ENCODE measurements around the gene LRRC2.
A peak's percentile ranks its signal among the peaks of the same experiment; 100 is the strongest.
"Not testable (repeated sequence)": the region's sequence is repeated elsewhere in the genome, so short reads cannot be mapped to it uniquely, and the experiment has no call there.

Gene LRRC2

DNA sequence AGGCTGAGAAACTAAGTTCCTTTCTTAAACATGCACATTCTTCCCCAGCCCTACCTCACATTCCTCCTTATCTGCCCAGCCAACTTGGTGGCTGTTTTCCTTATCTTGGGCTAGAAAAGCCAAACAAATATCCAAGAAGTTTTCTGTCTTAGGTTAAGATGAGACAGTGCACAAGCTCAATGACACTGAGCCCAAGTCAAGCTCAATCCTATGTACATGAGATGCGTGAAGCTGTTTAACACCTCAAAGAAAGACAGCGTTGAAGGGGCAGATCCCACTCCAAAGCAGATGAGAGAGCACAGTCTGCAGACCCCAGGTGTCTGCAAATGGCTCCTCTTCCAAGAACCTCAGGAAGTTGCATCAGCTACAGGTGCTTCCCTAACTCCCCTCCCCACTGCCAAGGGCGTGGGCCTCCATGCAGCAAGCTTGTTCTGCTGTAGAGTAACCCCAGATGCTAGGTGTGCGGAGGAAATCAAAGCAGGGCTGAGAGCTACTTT lies 16.6 kb downstream of the LRRC2 start:
- TF ChIP-seq, protein P1, sequence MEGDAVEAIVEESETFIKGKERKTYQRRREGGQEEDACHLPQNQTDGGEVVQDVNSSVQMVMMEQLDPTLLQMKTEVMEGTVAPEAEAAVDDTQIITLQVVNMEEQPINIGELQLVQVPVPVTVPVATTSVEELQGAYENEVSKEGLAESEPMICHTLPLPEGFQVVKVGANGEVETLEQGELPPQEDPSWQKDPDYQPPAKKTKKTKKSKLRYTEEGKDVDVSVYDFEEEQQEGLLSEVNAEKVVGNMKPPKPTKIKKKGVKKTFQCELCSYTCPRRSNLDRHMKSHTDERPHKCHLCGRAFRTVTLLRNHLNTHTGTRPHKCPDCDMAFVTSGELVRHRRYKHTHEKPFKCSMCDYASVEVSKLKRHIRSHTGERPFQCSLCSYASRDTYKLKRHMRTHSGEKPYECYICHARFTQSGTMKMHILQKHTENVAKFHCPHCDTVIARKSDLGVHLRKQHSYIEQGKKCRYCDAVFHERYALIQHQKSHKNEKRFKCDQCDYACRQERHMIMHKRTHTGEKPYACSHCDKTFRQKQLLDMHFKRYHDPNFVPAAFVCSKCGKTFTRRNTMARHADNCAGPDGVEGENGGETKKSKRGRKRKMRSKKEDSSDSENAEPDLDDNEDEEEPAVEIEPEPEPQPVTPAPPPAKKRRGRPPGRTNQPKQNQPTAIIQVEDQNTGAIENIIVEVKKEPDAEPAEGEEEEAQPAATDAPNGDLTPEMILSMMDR (IDR thresholded peaks at IDR 0.05; ENCODE audit: low read depth, low read length), result no peak
- no peak for DNase-seq (ENCODE audit: low read depth in 2 of 2)
- no peak overlapping the region for H3K4me3 ChIP-seq (replicated peaks in 1 of 2; ENCODE audit: low read depth in 2 of 2, low read length in 2 of 2)

DNA sequence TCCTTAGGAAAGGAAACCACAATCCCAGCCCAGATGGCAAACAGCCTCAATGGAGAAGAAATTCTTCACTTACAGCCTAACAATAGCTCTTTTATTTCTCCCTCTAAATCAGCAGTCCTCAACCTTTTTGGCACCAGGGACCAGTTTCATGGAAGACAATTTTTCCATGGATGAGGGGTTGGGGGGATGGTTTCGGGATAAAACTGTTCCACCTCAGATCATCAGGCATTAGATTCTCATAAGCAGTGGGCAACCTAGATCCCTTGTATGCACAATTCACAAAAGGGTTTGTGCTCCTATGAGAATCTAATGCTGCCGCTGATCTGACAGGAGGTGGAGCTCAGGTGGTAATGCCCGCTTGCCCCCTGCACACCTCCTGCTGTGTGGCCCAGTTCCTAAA lies 17.5 kb downstream of the LRRC2 start:
- not testable (repeated sequence) for H3K4me3 ChIP-seq (replicated peaks in 1 of 2; ENCODE audit: low read depth in 2 of 2, low read length in 2 of 2); DNase-seq (ENCODE audit: low read depth in 2 of 2)

DNA sequence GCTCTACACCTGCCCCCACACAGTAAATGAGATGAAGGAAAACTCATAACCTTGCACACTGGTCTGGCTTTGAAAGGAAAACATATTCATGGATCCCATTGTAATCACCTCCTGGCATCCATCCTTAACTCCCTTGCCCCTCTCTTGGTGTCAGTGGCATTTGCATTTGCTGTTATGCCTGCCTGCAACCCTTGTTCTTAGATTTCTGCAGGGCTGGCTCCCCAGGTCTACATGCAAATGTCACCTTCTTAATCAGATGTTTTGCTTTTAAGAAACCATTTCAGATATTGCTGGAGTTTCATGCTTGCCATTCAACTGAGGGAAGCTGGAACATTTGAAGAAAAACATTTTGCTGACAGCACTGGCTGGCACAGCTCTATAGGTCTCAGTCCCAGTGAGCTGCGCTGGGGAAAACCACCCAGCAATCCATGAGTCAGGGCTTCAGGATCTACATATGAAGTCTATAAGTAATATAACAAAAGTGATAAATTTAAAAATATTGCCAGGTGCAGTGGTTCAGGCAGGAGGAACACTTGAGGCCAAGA lies 19.1 kb downstream of the LRRC2 start:
- TF ChIP-seq, protein P1 (IDR thresholded peaks at IDR 0.05; ENCODE audit: low read depth, low read length), result no peak
- no peak overlapping the region for H3K4me3 ChIP-seq (replicated peaks in 1 of 2; ENCODE audit: low read depth in 2 of 2, low read length in 2 of 2)
- DNase-seq (ENCODE audit: low read depth in 2 of 2), result no peak

DNA sequence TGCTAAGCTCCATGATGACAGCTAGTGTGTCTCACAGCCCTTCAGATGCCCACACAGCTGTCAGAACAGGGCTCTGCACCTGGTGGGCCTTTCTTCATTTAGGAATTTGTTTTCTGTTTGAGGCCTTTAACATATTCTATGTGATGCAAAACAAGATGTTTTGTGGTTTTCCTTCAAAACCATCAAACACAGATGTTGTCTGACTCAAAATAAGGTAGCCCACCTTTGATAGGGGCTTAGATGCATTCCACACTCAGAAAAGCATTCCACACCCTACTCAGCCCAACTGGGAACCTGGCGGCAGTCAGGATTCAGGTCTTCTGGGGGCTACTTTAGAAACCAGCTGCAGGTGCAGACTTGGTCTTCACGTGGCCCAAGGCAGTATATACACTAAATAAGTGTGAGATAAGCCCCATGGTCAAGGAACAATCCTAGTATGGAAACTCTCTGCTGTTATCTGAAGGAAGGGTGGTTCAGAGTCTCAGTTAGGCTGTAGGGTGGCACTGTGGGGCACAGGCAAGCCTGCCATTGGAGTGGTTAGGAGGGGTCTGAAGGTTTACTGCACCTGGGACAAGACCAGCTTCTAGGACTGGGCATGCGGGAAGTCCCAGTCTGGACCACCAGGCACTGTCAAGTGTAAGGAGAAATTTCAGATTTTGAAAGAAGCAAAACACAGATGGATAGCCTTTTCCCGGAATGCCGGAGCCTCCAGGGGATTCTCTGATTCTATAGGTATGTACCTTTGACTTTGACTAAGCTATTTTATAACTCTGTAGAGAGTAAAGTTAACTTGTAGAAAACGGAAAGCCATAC lies 20.1 kb downstream of the LRRC2 start:
- H3K4me3 ChIP-seq (replicated peaks in 1 of 2; ENCODE audit: low read depth in 2 of 2, low read length in 2 of 2), result no peak overlapping the region
- no peak for DNase-seq (ENCODE audit: low read depth in 2 of 2)
- TF ChIP-seq, protein P1 (IDR thresholded peaks at IDR 0.05; ENCODE audit: low read depth, low read length), result no peak

DNA sequence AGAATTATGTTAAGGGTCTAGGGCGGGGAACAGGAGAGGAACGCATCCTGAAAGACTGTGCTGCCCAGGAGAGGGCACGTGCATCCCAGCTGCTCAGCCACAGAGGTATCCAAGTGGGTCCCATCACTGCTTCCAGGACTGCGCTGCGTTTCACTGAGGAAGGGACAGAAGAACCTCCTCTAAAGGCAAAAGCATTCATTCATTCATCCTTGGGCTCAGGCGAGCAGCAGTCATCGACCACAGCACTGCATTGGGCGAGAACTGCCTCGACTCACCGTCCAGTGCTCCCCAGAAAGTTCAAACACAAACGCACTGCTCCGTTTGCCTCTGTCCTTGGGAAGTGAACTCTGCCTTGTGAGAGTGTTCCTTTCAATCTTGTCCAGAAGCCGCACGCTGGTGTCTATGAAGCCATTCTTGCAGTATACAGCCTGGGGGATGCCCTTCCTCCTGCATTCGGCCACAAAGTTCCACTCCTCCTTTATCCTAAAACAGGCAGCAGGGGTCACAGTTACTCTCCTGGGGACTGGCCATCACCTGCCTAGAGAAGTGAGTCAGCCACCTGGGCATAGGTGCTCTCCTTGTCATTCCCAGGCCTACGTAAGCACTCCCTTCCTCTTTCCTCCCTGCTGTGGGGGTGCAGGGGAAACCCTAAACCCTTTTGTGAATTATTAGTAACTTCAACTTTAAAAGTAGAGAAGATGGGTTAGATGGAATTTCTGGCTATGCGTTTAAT lies 21.2 kb downstream of the LRRC2 start:
- TF ChIP-seq, protein P1 (IDR thresholded peaks at IDR 0.05; ENCODE audit: low read depth, low read length), result no peak
- no peak for DNase-seq (ENCODE audit: low read depth in 2 of 2)
- no peak overlapping the region for H3K4me3 ChIP-seq (replicated peaks in 1 of 2; ENCODE audit: low read depth in 2 of 2, low read length in 2 of 2)

DNA sequence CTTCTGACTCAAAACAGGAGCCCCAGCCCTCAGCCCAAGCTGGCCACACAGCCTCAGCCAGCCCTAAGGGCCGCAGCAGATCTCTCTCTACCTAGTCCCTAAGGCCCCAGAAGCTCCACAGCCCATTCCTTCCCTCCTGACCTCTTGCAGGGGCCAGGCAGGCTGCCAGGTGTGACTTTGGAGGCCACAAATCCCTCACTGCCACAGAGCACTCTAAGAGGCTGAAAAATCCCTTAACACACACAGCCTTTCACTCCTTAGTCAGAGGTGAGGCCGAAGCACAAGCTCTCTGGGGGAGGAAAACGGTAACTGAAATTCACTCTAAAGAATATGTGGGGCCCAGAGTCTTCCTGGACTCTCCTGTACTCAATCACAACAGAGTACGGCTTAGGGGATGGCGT lies 23.3 kb downstream of the LRRC2 start:
- DNase-seq (ENCODE audit: low read depth in 2 of 2), result no peak
- H3K4me3 ChIP-seq (replicated peaks in 1 of 2; ENCODE audit: low read depth in 2 of 2, low read length in 2 of 2), result no peak overlapping the region
- TF ChIP-seq, protein P1 (IDR thresholded peaks at IDR 0.05; ENCODE audit: low read depth, low read length), result no peak

DNA sequence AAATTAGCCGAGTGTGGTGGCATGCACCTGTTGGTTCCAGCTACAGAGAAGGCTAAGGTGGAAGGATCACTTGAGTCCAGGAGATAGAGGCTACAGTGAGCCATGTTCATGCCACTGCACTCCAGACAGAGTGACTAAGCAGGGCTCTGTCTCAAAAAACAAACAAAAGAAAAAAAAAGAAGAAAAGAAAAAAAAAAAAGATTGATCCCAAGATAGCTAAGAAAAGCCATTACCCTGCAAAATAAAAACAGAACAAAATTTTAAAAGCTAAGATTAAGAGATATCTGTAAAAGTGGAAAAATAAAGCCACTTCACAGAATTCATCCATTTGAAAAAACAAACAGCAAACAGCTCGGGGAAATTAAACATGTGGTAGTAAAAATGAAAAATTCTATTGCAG lies 23.8 kb downstream of the LRRC2 start:
- no peak overlapping the region for H3K4me3 ChIP-seq (replicated peaks in 1 of 2; ENCODE audit: low read depth in 2 of 2, low read length in 2 of 2)
- DNase-seq (ENCODE audit: low read depth in 2 of 2), result peak in 1 of 2 donors; percentile 55
- TF ChIP-seq, protein P1 (IDR thresholded peaks at IDR 0.05; ENCODE audit: low read depth, low read length), result no peak
